ENCODE measurements around the gene C6orf58.

DNA sequence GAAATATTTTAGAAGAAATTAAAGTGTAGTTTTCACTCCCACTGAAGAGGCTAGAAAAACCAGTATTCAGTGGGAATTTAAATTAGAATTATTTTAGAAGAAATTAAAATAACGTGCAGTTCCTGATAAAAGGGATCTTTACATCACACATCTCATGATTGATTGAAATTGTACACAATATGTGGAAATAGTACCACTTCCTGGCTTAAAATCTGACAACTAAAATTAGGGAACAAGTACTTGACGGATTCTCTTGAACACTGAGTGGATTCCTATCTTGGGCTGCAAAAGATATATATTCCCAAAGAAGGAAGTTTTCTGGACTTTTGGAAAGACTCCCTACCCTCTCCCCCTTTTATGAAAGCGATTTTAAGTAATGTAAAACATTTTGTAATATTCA is 43.2 kb upstream of the C6orf58 start:
- TF ChIP-seq, protein P1, sequence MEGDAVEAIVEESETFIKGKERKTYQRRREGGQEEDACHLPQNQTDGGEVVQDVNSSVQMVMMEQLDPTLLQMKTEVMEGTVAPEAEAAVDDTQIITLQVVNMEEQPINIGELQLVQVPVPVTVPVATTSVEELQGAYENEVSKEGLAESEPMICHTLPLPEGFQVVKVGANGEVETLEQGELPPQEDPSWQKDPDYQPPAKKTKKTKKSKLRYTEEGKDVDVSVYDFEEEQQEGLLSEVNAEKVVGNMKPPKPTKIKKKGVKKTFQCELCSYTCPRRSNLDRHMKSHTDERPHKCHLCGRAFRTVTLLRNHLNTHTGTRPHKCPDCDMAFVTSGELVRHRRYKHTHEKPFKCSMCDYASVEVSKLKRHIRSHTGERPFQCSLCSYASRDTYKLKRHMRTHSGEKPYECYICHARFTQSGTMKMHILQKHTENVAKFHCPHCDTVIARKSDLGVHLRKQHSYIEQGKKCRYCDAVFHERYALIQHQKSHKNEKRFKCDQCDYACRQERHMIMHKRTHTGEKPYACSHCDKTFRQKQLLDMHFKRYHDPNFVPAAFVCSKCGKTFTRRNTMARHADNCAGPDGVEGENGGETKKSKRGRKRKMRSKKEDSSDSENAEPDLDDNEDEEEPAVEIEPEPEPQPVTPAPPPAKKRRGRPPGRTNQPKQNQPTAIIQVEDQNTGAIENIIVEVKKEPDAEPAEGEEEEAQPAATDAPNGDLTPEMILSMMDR (IDR thresholded peaks at IDR 0.05; ENCODE audit: low read depth, low read length, poor library complexity, severe bottlenecking): no peak
- TF ChIP-seq EZH2phosphoT487 (IDR thresholded peaks at IDR 0.05; ENCODE audit: borderline replicate concordance, low read length): no peak

Measured in DOHH2 (cell line).